Lower lobe of right lung (tissue), 2 donors: Measurements from ENCODE around the gene PRRC2B. TPM values are rescaled to one million over a fixed set of nuclear protein-coding genes. Genes with fewer than 3 reads are reported as not detected.
"Not testable (repeated sequence)": the region's sequence is repeated elsewhere in the genome, so short reads cannot be mapped to it uniquely, and the experiment has no call there.

Experiments used
- ATAC-seq, 2 donors: fragments of 200-7000 bp; cut with Tn5 transposase; one replicate each; pipeline ENCODE4 v1.9.1; 2020 to 2022; ENCODE audit warnings: mild to moderate bottlenecking in 2 of 2, moderate library complexity in 2 of 2
- DNase-seq: peaks from one replicate; pipeline ENCODE4 v3.0.0-alpha.2; 2020
- H3K27ac ChIP-seq: fragments of 200-600 bp; one replicate; pipeline ENCODE4 v1.8.0; 2022
- H3K27me3 ChIP-seq: fragments of 200-600 bp; one replicate; pipeline ENCODE4 v1.8.0; 2022; ENCODE audit warnings: low read depth
- H3K36me3 ChIP-seq: fragments of 200-600 bp; one replicate; pipeline ENCODE4 v1.8.0; 2022; ENCODE audit warnings: mild to moderate bottlenecking
- H3K4me1 ChIP-seq: fragments of 200-600 bp; one replicate; pipeline ENCODE4 v1.8.0; 2022
- H3K4me3 ChIP-seq: fragments of 200-600 bp; one replicate; pipeline ENCODE4 v1.8.0; 2022; ENCODE audit warnings: mild to moderate bottlenecking
- H3K9me3 ChIP-seq: fragments of 200-600 bp; one replicate; pipeline ENCODE4 v1.8.0; 2022
- intact Hi-C: fragments of 100-400 bp; cut with DNase I; formaldehyde crosslinking; loops from one replicate; pipeline ENCODE4 v1.11.0; 2022
- long read RNA-seq: library from polyadenylated mRNA; unstranded; transcript quantifications from one replicate; pipeline ENCODE4 v2.0.0, GENCODE V29; 2021
- total RNA-seq: library from RNA; stranded (reverse); fragmentation: NEBNext Ultra II Directional; extraction: Animal tissue kit (Norgen Biotek cat#: 25700); gene quantifications from one replicate; pipeline ENCODE4 v1.2.1, GENCODE V29; 2021
- TF ChIP-seq, protein P1 (sequence below): fragments of 200-600 bp; IDR thresholded peaks from one replicate; pipeline ENCODE4 v1.8.0; 2022; ENCODE audit warnings: antibody characterized with exemption, mild to moderate bottlenecking
- donor health status: DM: no; HTN: yes; CAD: no; lungs with severe emphysema.

Gene PRRC2B
- 170 TPM for total RNA-seq
- long read RNA-seq, full-length matches to known transcripts: 5 of 117 reads
- long read RNA-seq, partial matches to known transcripts: 95 of 117 reads
- long read RNA-seq, other reads (novel, unspliced or antisense): 17 of 117 reads

GRCh38 chr9:131393622-131394463 is at the start of gene PRRC2B:
TSS of gene PRRC2B (plus strand) at chr9:131394086. CDS start at chr9:131430145, 36,059 bp downstream.
- intact Hi-C loops: no loop called here
- peak; percentile 89 for DNase-seq
- no peaks in the 10 kb centered on the region for H3K9me3 ChIP-seq
- no peaks in the 10 kb centered on the region for H3K36me3 ChIP-seq
- ATAC-seq: peak; percentile 89 to 95
- peak within 1 kb of the TSS; percentile 66 for H3K4me3 ChIP-seq
- H3K27ac ChIP-seq: peak within 1 kb of the TSS; percentile 92
- H3K27me3 ChIP-seq: no peaks in the 10 kb centered on the region
- H3K4me1 ChIP-seq: peaks cover 47% of the 10 kb centered on the region
- TF ChIP-seq, protein P1, sequence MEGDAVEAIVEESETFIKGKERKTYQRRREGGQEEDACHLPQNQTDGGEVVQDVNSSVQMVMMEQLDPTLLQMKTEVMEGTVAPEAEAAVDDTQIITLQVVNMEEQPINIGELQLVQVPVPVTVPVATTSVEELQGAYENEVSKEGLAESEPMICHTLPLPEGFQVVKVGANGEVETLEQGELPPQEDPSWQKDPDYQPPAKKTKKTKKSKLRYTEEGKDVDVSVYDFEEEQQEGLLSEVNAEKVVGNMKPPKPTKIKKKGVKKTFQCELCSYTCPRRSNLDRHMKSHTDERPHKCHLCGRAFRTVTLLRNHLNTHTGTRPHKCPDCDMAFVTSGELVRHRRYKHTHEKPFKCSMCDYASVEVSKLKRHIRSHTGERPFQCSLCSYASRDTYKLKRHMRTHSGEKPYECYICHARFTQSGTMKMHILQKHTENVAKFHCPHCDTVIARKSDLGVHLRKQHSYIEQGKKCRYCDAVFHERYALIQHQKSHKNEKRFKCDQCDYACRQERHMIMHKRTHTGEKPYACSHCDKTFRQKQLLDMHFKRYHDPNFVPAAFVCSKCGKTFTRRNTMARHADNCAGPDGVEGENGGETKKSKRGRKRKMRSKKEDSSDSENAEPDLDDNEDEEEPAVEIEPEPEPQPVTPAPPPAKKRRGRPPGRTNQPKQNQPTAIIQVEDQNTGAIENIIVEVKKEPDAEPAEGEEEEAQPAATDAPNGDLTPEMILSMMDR: peak; percentile 46

DNA sequence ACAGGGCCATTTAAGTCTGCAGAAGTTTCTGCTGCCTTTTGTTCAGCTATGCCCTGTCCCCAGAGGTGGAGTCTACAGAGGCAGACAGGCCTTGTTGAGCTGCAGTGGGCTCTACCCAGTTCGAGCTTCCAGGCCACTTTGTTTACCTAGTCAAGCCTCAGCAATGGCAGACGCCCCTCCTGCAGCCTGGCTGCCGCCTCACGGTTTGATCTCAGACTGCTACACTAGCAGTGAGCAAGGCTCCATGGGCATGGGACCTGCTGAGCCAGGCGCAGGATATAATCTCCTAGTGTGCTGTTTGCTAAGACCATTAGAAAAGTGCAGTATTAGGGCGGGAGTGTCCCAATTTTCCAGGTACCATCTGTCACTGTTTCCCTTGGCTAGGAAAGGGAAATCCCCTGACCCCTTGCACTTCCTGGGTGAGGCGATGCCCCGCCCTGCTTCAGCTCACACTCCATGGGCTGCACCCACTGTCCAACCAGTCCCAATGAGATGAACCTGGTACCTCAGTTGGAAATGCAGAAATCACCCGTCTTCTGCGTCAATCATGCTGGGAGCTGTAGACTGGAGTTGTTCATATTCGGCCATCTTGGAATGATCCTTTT is 48.9 kb upstream of the PRRC2B start:
- H3K27me3 ChIP-seq, intact Hi-C loops: not testable (repeated sequence)
- peak; percentile 37 for DNase-seq

GRCh38 chr9:131346559-131346958 is 47.3 kb upstream of the PRRC2B start:
- TF ChIP-seq, protein P1: no peak
- H3K36me3 ChIP-seq: no peaks in the 10 kb centered on the region
- intact Hi-C loops: no loop called here
- DNase-seq: no peak
- no peaks in the 10 kb centered on the region for H3K9me3 ChIP-seq
- no peak for ATAC-seq
- peaks cover 11% of the 10 kb centered on the region for H3K4me1 ChIP-seq
- H3K27me3 ChIP-seq: no peaks in the 10 kb centered on the region
- no peak overlapping the region for H3K27ac ChIP-seq
- H3K4me3 ChIP-seq: no peak overlapping the region

More for the DNA sequence above, 48.9 kb upstream of the PRRC2B start:
- not testable (repeated sequence) for H3K27ac ChIP-seq, H3K4me1 ChIP-seq, H3K36me3 ChIP-seq, H3K9me3 ChIP-seq, ATAC-seq, H3K4me3 ChIP-seq

GRCh38 chr9:131347376-131348020 is 46.4 kb upstream of the PRRC2B start:
- ATAC-seq (no peak), DNase-seq (peak; percentile 30)
- no peaks in the 10 kb centered on the region for H3K27me3 ChIP-seq
- no peak overlapping the region for H3K4me3 ChIP-seq
- no peaks in the 10 kb centered on the region for H3K36me3 ChIP-seq
- H3K27ac ChIP-seq: no peak overlapping the region
- intact Hi-C loops: no loop called here
- TF ChIP-seq, protein P1: no peak
- peaks cover 11% of the 10 kb centered on the region for H3K4me1 ChIP-seq
- H3K9me3 ChIP-seq: no peaks in the 10 kb centered on the region

- no peaks in the 10 kb centered on the region for H3K36me3 ChIP-seq
- intact Hi-C loops: no loop called here
- no peaks in the 10 kb centered on the region for H3K9me3 ChIP-seq
- H3K4me1 ChIP-seq: peaks cover 11% of the 10 kb centered on the region
- H3K27me3 ChIP-seq: no peaks in the 10 kb centered on the region
- H3K4me3 ChIP-seq: no peak overlapping the region
- TF ChIP-seq, protein P1: no peak
- peak; percentile 28 for DNase-seq
- no peak overlapping the region for H3K27ac ChIP-seq
- ATAC-seq: peak in 1 of 2 donors; percentile 4
These were observed 45.0 kb upstream of the PRRC2B start for GRCh38 chr9:131348631-131349521.
